Measurements from ENCODE around the gene EDEM1. TPM values are rescaled to one million over a fixed set of nuclear protein-coding genes. Genes with fewer than 3 reads are reported as not detected.

EDEM1 gene
- total and polyA plus RNA-seq, 10 of the 15 experiments (the other 5 are each of a cell fraction or from before 2014, with no cell fraction given), result 18.9 to 138 (median 57.5) TPM

GRCh38 chr3:5140230-5140621 lies 47.3 kb upstream of the EDEM1 start (continued):
- TF ChIP-seq PML (IDR thresholded peaks at IDR 0.05; ENCODE audit: low read length), result peak; percentile 56; the same call in 1 of the 2 replicates
- TF ChIP-seq GATAD2B (conservative IDR thresholded peaks at IDR 0.05; ENCODE audit: low read depth), result 0 out of 2 replicates have a peak, but pooled peaks have one; percentile 24
- TF ChIP-seq YY1 (IDR thresholded peaks at IDR 0.05; ENCODE audit: low read depth, low read length), result 0 out of 2 replicates have a peak, but pooled peaks have one; percentile 16
- TF ChIP-seq CREM (IDR thresholded peaks at IDR 0.05; ENCODE audit: low read depth), result peak; percentile 54; the same call in 1 of the 2 replicates
- TF ChIP-seq MTA2 (IDR thresholded peaks at IDR 0.05; ENCODE audit: low read depth), result peak; percentile 91
- 0 out of 2 replicates have a peak, but pooled peaks have one; percentile 26 for TF ChIP-seq MXI1 (IDR thresholded peaks at IDR 0.05; ENCODE audit: low read depth, low read length)
- peak; percentile 58; the same call in 1 of the 2 replicates for TF ChIP-seq ZBTB40 (IDR thresholded peaks at IDR 0.05; ENCODE audit: borderline replicate concordance)

GRCh38 chr3:5140839-5141238 lies 46.7 kb upstream of the EDEM1 start:
- in situ Hi-C loops (cut with MboI) (no loop called here), intact Hi-C loops (cut with micrococcal nuclease; ENCODE audit: unreplicated experiment) (loop anchor here (2.0 kb wide), 2 partner anchors 46 to 158 kb away; partner anchors contain the start of gene EDEM1)
- TF ChIP-seq TCF3 (IDR thresholded peaks at IDR 0.05; ENCODE audit: borderline replicate concordance, insufficient read depth, low read depth, low read length), result no peak
- TF ChIP-seq NFYB (IDR thresholded peaks at IDR 0.05; ENCODE audit: insufficient read depth, low read depth, low read length), result peak; percentile 67
- Histone ChIP-seq H3K27ac (ENCODE audit: control insufficient read depth, insufficient read depth) (peak overlapping the region; percentile 90), H2AFZ (ENCODE audit: control insufficient read depth, low read depth, low read length) (no peak overlapping the region), H3K9ac (ENCODE audit: control insufficient read depth, insufficient read depth, low read length) (peak overlapping the region; percentile 40; the same call in 1 of the 2 replicates), H3K4me2 (ENCODE audit: control insufficient read depth, insufficient read depth) (peak overlapping the region; percentile 61), H3K79me2 (ENCODE audit: control insufficient read depth, insufficient read depth, low read length) (peaks cover 95% of the 10 kb centered on the region), H3K4me3 (no peak overlapping the region; the same call in 1 of the 2 replicates), H3K9me3 (replicated peaks; ENCODE audit: control insufficient read depth, insufficient read depth, low read length) (peaks cover 32% of the 10 kb centered on the region), H3K4me1 (ENCODE audit: control insufficient read depth, insufficient read depth, low read length) (peaks cover 57% of the 10 kb centered on the region), H3K36me3 (ENCODE audit: control insufficient read depth in 2 of 2, insufficient read depth in 2 of 2, low read length in 1 of 2) (peaks cover 4 to 7% of the 10 kb centered on the region in 2 experiments; a peak in 3 of 4 replicates), H4K20me1 (ENCODE audit: control insufficient read depth, insufficient read depth) (no peaks in the 10 kb centered on the region), H3K27me3 (replicated peaks in 1 of 2; ENCODE audit: control insufficient read depth in 2 of 2, insufficient read depth in 2 of 2, low read length in 1 of 2) (no peaks in the 10 kb centered on the region)
- ChIA-PET RAD21 (ENCODE audit: unreplicated experiment) (interaction anchor here (0.5 to 6.1 kb wide), 6 partner anchors 14 to 157 kb away, joined by 4 to 93 read pairs (median 12); no protein-coding TSS in a partner anchor), SMC1A (ENCODE audit: uncharacterized antibody, unreplicated experiment) (interaction anchor here (1.0 to 10.3 kb wide), 5 partner anchors 10 to 65 kb away, joined by 3 to 284 read pairs (median 12); partner anchors contain the start of gene EDEM1), POLR2A (interaction anchor here (1.0 to 5.4 kb wide), 5 partner anchors 11 to 157 kb away, joined by 4 to 67 read pairs (median 6); no protein-coding TSS in a partner anchor), CTCF (interaction anchor here (0.9 to 7.3 kb wide), 3 partner anchors 10 to 49 kb away, joined by 3 to 163 read pairs (median 4); partner anchors contain the start of gene EDEM1)
- DNase-seq (ENCODE audit: low read depth, low spot score) (no peak), FAIRE-seq (no peak), ATAC-seq (no peak)
- BruUV-seq (replicated peaks), result no TSS peak
- 89% methylated on average over 6 of the region's 6 CpGs for WGBS (ENCODE audit: insufficient coverage, insufficient replicate concordance, low lambda C conversion rate, missing lambda C conversion rate)

All from GM12878 (cell line).